ENCODE data around the gene LPAR2. TPM values are rescaled to one million over a fixed set of nuclear protein-coding genes. Genes with fewer than 3 reads are reported as not detected.
"Not testable (repeated sequence)": the region's sequence is repeated elsewhere in the genome, so short reads cannot be mapped to it uniquely, and the experiment has no call there.

LPAR2 gene
- total RNA-seq, 1 donor from 2014 or later: 14.7 TPM

- FAIRE-seq: no peak
- no peak for DNase-seq (ENCODE audit: low spot score in 2 of 2)
These were observed 25.8 kb downstream of the LPAR2 start for GRCh38 chr19:19602136-19602712.

- FAIRE-seq: no peak
- no peak for DNase-seq (ENCODE audit: low spot score in 2 of 2)
These were observed 27.2 kb downstream of the LPAR2 start for GRCh38 chr19:19600793-19601330.

- not testable (repeated sequence) for DNase-seq (ENCODE audit: low spot score in 2 of 2)
These were observed 29.1 kb downstream of the LPAR2 start for GRCh38 chr19:19598728-19599451.

GRCh38 chr19:19597809-19598306 lies 30.2 kb downstream of the LPAR2 start:
- DNase-seq (ENCODE audit: low spot score in 2 of 2): no peak
- no peak for FAIRE-seq

More at GRCh38 chr19:19598728-19599451, 29.1 kb downstream of the LPAR2 start:
- FAIRE-seq: not testable (repeated sequence)

- DNase-seq (ENCODE audit: low spot score in 2 of 2) (no peak), FAIRE-seq (no peak)
These were observed 32.8 kb downstream of the LPAR2 start for GRCh38 chr19:19595171-19595701.

- DNase-seq (ENCODE audit: low spot score in 2 of 2) (no peak), FAIRE-seq (no peak)
These were observed 33.6 kb downstream of the LPAR2 start for GRCh38 chr19:19594381-19594780.

- FAIRE-seq (no peak), DNase-seq (ENCODE audit: low spot score in 2 of 2) (no peak)
These were observed 35.3 kb downstream of the LPAR2 start for GRCh38 chr19:19592690-19593089.

- FAIRE-seq: no peak
These were observed 36.7 kb downstream of the LPAR2 start for GRCh38 chr19:19591133-19591825.

GRCh38 chr19:19588546-19588945 lies 39.5 kb downstream of the LPAR2 start:
- no peak for FAIRE-seq
- no peak for DNase-seq (ENCODE audit: low spot score in 2 of 2)

More at GRCh38 chr19:19591133-19591825, 36.7 kb downstream of the LPAR2 start:
- DNase-seq (ENCODE audit: low spot score in 2 of 2): no peak

- no peak for DNase-seq (ENCODE audit: low spot score in 2 of 2)
- no peak for FAIRE-seq
These were observed 40.2 kb downstream of the LPAR2 start for GRCh38 chr19:19587771-19588170.

GRCh38 chr19:19584356-19584755 lies 43.7 kb downstream of the LPAR2 start:
- FAIRE-seq: no peak
- DNase-seq (ENCODE audit: low spot score in 2 of 2): no peak

GRCh38 chr19:19582471-19582870 lies 45.5 kb downstream of the LPAR2 start:
- DNase-seq (ENCODE audit: low spot score in 2 of 2) (no peak), FAIRE-seq (no peak)

- no peak for FAIRE-seq
- no peak for DNase-seq (ENCODE audit: low spot score in 2 of 2)
These were observed 46.6 kb downstream of the LPAR2 start for GRCh38 chr19:19581391-19581790.

- DNase-seq (ENCODE audit: low spot score in 2 of 2) (no peak), FAIRE-seq (no peak)
These were observed 47.6 kb downstream of the LPAR2 start for GRCh38 chr19:19580418-19580817.

GRCh38 chr19:19579533-19580361 lies 48.3 kb downstream of the LPAR2 start:
- no peak for FAIRE-seq
- DNase-seq (ENCODE audit: low spot score in 2 of 2): no peak

- FAIRE-seq (no peak), DNase-seq (ENCODE audit: low spot score in 2 of 2) (no peak)
These were observed 49.8 kb downstream of the LPAR2 start for GRCh38 chr19:19578252-19578651.

- DNase-seq (ENCODE audit: low spot score in 2 of 2) (no peak), FAIRE-seq (no peak)
These were observed 52.6 kb downstream of the LPAR2 start for GRCh38 chr19:19575411-19575810.
